GM19035 (cell line): ENCODE measurements around the gene KRTAP10-8.
"Not testable (repeated sequence)": the region's sequence is repeated elsewhere in the genome, so short reads cannot be mapped to it uniquely, and the experiment has no call there.

ENCODE experiments used
- ATAC-seq: cut with Tn5 transposase; IDR thresholded peaks from one replicate; pipeline ENCODE4 v1.9.1; 2021; ENCODE audit not compliant: unreplicated experiment

KRTAP10-8 gene

GRCh38 chr21:44616591-44616926 is 4.7 kb downstream of the KRTAP10-8 start:
- no peak for ATAC-seq

- no peak for ATAC-seq
These were observed 5.2 kb downstream of the KRTAP10-8 start for GRCh38 chr21:44617071-44617501.

GRCh38 chr21:44618504-44618903 is 6.6 kb downstream of the KRTAP10-8 start:
- ATAC-seq, result no peak

- no peak for ATAC-seq
These were observed 7.0 kb downstream of the KRTAP10-8 start for GRCh38 chr21:44618909-44619308.

- ATAC-seq, result no peak
These were observed 8.0 kb downstream of the KRTAP10-8 start for GRCh38 chr21:44619886-44620285.

GRCh38 chr21:44623575-44623974 is 11.7 kb downstream of the KRTAP10-8 start:
- ATAC-seq, result no peak

- no peak for ATAC-seq
These were observed 13.9 kb downstream of the KRTAP10-8 start for GRCh38 chr21:44625756-44626155.

- no peak for ATAC-seq
These were observed 14.4 kb downstream of the KRTAP10-8 start for GRCh38 chr21:44626262-44626661.

GRCh38 chr21:44626673-44627143 is 14.8 kb downstream of the KRTAP10-8 start, which contains the start of gene KRTAP10-9:
Gene KRTAP10-9, plus strand, starts transcription at chr21:44627093. Its CDS starts 79 bp downstream, at chr21:44627172.
- ATAC-seq, result no peak

- not testable (repeated sequence) for ATAC-seq
These were observed 15.4 kb downstream of the KRTAP10-8 start for GRCh38 chr21:44627181-44627822.

- ATAC-seq, result not testable (repeated sequence)
These were observed 16.0 kb downstream of the KRTAP10-8 start for GRCh38 chr21:44627831-44628233.

GRCh38 chr21:44628707-44629391 is 17.0 kb downstream of the KRTAP10-8 start:
- ATAC-seq, result no peak

- ATAC-seq, result no peak
These were observed 18.6 kb downstream of the KRTAP10-8 start for GRCh38 chr21:44630440-44630839.

- no peak for ATAC-seq
These were observed 20.2 kb downstream of the KRTAP10-8 start for GRCh38 chr21:44632067-44632466.

GRCh38 chr21:44636209-44637017 is 24.5 kb downstream of the KRTAP10-8 start:
- no peak for ATAC-seq

GRCh38 chr21:44637018-44637850 is 25.4 kb downstream of the KRTAP10-8 start, which contains the start of gene KRTAP10-10:
Gene KRTAP10-10, plus strand, starts transcription at chr21:44637356. Its CDS starts 62 bp downstream, at chr21:44637418.
- no peak for ATAC-seq

- ATAC-seq, result not testable (repeated sequence)
These were observed 26.0 kb downstream of the KRTAP10-8 start for GRCh38 chr21:44637851-44638348.

- ATAC-seq, result not testable (repeated sequence)
These were observed 26.8 kb downstream of the KRTAP10-8 start for GRCh38 chr21:44638506-44639330.

GRCh38 chr21:44639331-44639655 is 27.4 kb downstream of the KRTAP10-8 start:
- no peak for ATAC-seq

- ATAC-seq, result no peak
These were observed 28.9 kb downstream of the KRTAP10-8 start for GRCh38 chr21:44640761-44641160.
